Mononuclear cell (primary cell): ENCODE measurements around the gene RFTN1. TPM values are rescaled to one million over a fixed set of nuclear protein-coding genes. Genes with fewer than 3 reads are reported as not detected.

ENCODE experiments used
- H3K27me3 ChIP-seq: 2 replicates; pipeline ENCODE4 v1.6.0; 2011; ENCODE audit warnings: low read length, control low read depth; ENCODE audit not compliant: insufficient read depth
- H3K4me1 ChIP-seq: 2 replicates; pipeline ENCODE4 v1.5.1; 2011; ENCODE audit warnings: mild to moderate bottlenecking, low read length, control low read depth; ENCODE audit not compliant: insufficient read depth
- H3K4me3 ChIP-seq: 2 replicates; pipeline ENCODE4 v1.5.1; 2011; ENCODE audit warnings: mild to moderate bottlenecking, low read length, moderate library complexity
- H3K9me3 ChIP-seq: 2 replicates; pipeline ENCODE4 v1.5.1; 2011; ENCODE audit warnings: low read depth, mild to moderate bottlenecking, control low read depth, low read length
- total RNA-seq: library from RNA; depleted of rRNA; stranded (reverse); fragments of >200 nt; gene quantifications from one replicate; pipeline ENCODE4 v1.2.3, GENCODE V29; 2012

The RFTN1 gene
- total RNA-seq, 1 donor: 50.4 TPM

DNA sequence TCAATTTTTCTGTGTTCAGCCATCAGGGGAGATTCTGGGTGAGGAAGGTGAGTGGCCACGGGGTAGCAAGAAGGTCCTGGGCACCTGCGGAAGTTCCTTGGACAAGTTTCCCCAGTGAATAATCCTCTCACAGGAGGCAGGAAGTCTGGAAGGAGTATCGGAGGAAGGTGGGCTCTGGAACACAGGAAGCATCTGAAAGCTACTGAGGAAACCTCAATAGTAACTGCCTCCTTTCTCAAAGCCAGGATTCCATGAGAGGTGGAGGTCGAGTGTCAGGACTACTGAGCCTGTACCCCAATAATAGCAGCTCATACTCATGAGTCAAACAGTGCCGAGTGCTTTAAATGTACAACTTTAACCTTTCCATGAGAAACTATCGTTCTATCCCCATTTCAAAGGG, 137.6 kb downstream of the RFTN1 start:
- Histone ChIP-seq H3K27me3 (no peaks in the 10 kb centered on the region), H3K4me1 (peaks cover 81% of the 10 kb centered on the region), H3K4me3 (no peak overlapping the region), H3K9me3 (no peaks in the 10 kb centered on the region)

DNA sequence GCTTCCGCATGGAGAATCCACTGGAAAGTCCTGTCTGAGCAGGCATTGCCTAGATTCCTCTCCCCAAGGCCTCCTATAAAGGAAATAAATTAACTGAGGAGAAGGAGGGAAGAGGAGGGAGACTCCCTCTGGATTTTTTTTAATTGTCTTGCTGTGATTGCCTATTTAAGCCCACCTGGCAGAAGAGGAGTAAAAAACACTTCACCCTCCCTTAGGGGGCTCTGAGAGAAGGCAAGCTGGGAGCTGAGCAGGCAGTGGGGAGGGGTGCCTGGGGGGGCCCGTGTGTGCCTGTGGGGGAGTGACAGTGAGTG, 138.6 kb downstream of the RFTN1 start:
- Histone ChIP-seq H3K9me3 (no peaks in the 10 kb centered on the region), H3K27me3 (no peaks in the 10 kb centered on the region), H3K4me1 (peaks cover 83% of the 10 kb centered on the region), H3K4me3 (no peak overlapping the region)

DNA sequence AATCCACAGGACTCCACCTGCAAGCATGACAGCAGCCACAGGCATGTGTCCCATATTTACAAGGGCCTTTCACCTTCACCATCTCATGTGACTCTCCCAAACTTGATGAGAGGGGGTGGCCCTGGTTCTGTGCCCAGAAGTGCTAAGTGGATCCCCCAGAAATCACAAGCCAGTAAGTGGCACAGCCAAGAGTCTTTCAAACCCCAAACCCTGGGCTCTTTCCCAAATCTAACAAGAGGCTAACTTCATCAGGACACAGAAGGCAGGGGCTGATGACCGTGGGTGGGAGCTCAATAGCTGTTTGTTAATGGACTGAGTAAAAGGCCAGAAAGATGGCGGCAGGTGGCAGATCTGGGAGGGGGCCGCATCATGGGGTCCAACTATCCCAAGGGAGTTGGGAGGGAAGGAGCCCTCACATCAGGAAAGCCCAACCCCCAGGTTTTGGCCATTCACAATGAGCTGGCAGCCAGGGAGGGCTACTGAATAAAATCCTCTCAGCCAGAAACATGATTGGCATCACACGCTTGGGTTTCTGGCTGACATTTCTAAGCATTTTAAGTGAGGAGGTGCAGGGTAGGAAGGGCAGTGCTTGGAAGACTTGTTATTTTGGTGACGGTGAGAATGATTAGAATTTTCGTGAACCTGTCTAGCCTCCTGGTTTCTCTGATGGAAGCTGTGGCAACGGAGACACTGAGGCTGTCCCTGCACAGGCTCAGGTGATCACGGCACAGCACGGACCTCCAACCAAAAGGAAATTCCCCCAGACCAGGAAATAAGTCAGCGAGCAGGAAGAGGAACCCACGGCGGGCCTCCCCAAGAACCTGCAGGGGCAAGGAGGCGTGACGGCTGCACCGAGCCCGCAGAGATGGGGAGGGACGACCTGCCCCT, 139.2 kb downstream of the RFTN1 start:
- no peak overlapping the region for H3K4me3 ChIP-seq

DNA sequence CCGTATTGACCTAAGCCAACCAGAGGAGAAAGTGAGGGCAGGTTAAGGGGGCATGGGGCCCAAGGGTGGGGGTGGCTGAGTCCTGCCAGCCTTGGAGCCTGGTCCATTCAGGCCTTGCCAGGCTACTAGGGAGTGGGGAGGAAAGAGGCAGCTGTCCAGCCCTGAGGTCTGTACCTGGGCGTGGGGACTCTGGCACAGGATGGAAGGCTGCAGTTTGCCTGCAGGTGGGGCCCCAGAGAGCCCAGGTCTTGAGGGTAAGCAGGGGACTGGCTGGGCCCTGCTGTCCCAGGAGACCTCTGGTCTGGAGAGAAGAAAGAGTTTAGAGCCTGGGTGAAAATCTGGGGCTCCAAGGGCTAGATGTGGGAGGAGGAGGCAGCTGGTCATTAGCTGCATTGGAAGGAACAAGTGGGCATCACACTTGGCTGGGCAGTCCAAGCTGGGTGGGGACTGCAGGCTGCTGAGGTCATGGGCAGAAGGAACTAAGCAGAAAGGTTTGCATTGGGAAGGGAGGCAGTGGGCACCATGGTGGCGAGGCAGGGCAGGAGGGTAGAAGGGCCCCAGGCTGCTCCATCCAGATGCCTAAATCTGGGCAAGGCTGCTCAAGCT, 140.1 kb downstream of the RFTN1 start:
- no peaks in the 10 kb centered on the region for H3K9me3 ChIP-seq
- H3K4me1 ChIP-seq: peaks cover 75% of the 10 kb centered on the region
- no peaks in the 10 kb centered on the region for H3K27me3 ChIP-seq
- H3K4me3 ChIP-seq: no peak overlapping the region

More for the DNA sequence above, 139.2 kb downstream of the RFTN1 start:
- Histone ChIP-seq H3K9me3 (no peaks in the 10 kb centered on the region), H3K27me3 (no peaks in the 10 kb centered on the region), H3K4me1 (peaks cover 83% of the 10 kb centered on the region)

DNA sequence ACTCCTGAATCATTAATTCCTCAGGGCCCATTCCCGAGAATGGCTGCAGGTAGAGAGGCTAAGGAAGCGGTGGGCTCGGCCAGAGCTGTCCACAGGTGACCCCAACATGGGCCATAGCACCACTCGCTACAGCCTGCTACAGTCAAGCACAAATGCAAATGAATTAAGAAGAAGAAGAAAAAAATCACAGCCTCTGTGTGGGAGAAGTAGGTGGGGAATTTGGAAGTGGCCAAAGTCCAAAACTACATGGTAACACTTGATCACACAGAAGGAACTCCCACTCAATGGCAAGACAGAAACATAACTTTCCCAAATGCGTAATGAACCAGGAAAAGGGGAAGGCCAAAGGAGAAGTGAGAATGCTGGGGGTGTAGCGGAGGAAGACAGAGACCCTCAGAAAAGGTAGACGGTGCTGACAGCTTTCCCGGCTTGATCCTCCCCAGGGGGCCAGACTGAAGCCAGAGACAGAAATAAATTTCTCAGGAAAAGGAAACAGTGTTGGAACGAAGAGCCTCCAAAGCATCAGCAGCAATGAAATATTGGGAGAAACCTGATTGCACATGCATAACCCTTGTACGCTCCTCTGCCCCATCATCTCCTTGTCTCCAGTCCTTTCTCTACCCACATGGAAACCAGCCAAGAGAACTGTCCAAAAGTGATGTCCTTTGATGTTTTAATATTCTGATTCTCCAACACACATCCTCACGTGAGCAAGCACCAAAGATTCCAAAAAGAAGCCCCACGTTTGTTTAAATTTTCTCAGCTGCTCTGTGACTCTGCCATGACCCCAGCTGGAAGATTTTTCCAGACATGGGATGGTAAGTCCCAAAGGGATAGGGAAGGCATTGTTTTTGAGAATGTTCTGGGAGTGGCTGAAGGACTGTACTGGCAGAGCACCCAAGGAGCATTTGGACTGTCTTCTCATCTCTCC, 140.9 kb downstream of the RFTN1 start:
- H3K27me3 ChIP-seq: no peaks in the 10 kb centered on the region
- no peak overlapping the region for H3K4me3 ChIP-seq
- H3K4me1 ChIP-seq: peaks cover 68% of the 10 kb centered on the region

DNA sequence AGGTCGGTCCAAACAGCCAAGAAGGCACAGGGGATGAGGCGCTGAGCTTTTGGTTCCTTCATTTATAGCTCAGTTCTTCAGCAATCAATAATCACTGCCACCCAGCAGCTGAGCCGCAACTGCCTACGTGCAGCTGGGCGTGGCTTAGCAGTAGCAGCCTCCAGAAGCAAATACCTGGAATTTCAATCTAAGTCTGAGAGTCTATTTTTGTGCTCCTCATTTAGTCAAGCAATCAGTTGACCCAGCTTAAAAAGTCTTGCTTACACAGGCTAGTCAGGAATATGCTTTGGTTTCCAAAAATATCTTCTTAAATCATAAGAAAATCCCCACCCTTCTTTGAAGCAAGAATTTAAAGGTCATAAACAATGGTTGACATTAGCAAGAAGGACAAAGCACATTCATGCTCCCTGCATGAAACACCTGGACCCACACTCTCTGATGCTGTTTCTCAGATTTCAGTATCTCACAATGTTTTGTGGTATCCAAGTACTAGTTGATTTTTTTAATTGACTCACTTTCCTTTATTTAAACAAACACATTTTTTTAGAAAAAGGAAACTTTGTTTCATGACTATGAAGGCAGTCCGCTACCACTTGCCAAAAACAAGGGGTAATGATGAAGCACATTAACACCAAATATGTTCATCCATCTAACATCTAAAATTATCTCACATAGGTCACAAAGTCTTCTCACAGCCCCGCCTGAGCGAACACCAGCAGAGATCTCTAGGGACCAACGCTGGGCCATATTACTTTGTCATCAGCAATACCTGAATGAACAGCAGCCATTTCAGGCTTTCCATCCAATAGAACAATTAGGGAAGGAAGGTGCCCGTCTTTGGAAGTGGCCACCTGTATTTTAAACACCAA, 142.4 kb downstream of the RFTN1 start:
- Histone ChIP-seq H3K4me3 (no peak overlapping the region), H3K9me3 (no peaks in the 10 kb centered on the region), H3K4me1 (peaks cover 54% of the 10 kb centered on the region)

More for the DNA sequence above, 140.9 kb downstream of the RFTN1 start:
- no peaks in the 10 kb centered on the region for H3K9me3 ChIP-seq

DNA sequence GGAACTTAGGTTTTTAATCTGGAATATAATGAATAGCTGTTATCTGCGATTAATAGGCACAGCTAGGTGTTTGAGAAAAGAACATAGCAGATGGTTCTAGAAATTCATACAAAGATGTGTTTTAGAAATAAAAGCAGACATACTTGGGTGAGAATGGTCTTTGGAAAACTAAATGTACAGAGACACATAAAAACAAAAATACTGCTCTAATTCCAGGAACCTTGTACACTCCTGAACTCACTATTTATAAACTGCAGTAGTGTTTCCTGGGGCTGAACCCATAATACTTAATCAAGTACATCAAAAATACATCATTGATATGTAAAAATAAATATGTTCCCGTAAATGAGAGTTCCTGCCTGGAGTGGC, 143.0 kb downstream of the RFTN1 start:
- Histone ChIP-seq H3K9me3 (no peaks in the 10 kb centered on the region), H3K27me3 (no peaks in the 10 kb centered on the region), H3K4me3 (no peak overlapping the region), H3K4me1 (peaks cover 53% of the 10 kb centered on the region)

More for the DNA sequence above, 142.4 kb downstream of the RFTN1 start:
- H3K27me3 ChIP-seq: no peaks in the 10 kb centered on the region

DNA sequence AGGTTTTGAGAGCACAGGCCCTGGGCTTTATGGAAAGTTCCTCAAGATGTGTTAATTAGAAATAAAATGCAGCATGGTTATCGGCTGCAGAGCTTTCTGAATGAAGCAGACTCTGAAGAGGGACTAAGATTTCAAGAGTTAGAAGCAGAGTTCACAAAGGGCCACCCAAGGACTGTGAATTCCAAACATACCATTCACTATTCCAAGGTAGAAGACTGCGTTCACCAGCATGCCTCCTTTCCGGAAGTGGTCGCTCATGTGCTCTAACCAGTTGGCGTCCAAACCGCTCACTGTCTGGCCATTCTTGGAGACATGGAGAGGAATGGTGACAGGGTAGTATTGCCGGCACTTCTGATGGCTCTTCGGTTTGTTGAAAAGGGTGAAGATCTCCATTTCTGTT, 143.6 kb downstream of the RFTN1 start:
- H3K4me3 ChIP-seq: no peak overlapping the region
- H3K4me1 ChIP-seq: peaks cover 47% of the 10 kb centered on the region
- H3K27me3 ChIP-seq: no peaks in the 10 kb centered on the region
- no peaks in the 10 kb centered on the region for H3K9me3 ChIP-seq

DNA sequence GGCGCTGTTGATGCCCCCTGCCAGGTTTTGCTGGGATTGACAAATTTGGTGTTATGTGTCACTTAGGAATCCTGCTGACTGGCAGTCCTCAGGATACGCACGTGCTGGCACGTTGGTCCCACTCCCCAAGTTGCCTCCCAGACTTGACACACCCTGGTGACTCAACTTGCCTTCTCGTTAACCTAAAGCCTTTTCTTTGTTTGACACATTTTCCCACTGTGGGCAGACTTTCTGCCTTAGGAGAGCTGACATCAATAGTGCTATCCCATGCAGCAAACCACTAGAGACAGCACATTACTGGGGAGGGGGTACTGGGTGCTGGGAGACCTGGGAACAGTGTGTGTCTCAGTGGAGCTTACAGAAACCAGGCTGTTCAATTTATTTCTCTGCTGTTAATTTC, 144.2 kb downstream of the RFTN1 start:
- no peak overlapping the region for H3K4me3 ChIP-seq
- H3K9me3 ChIP-seq: no peaks in the 10 kb centered on the region
- peaks cover 42% of the 10 kb centered on the region for H3K4me1 ChIP-seq
- H3K27me3 ChIP-seq: no peaks in the 10 kb centered on the region

DNA sequence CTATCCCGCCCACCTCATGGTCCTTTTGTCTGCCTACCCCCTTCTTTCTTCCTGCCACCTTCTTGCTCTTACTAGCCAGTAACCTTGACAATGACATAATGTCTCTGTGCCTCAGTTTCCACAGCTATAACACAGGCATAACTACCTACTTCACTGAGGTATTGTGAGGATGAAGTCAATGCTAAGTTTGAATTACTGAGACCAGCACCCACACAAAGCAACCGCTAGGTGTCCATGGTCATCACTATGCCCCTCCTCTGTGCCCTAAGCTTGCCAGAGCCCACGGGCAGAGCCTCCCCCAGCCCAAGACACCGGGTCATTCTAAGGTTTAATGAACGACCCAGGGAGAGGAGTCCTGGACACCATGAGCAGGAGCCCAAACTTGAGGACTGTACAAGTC, 146.9 kb downstream of the RFTN1 start:
- peaks cover 20% of the 10 kb centered on the region for H3K4me1 ChIP-seq
- no peaks in the 10 kb centered on the region for H3K9me3 ChIP-seq
- no peak overlapping the region for H3K4me3 ChIP-seq
- H3K27me3 ChIP-seq: no peaks in the 10 kb centered on the region

DNA sequence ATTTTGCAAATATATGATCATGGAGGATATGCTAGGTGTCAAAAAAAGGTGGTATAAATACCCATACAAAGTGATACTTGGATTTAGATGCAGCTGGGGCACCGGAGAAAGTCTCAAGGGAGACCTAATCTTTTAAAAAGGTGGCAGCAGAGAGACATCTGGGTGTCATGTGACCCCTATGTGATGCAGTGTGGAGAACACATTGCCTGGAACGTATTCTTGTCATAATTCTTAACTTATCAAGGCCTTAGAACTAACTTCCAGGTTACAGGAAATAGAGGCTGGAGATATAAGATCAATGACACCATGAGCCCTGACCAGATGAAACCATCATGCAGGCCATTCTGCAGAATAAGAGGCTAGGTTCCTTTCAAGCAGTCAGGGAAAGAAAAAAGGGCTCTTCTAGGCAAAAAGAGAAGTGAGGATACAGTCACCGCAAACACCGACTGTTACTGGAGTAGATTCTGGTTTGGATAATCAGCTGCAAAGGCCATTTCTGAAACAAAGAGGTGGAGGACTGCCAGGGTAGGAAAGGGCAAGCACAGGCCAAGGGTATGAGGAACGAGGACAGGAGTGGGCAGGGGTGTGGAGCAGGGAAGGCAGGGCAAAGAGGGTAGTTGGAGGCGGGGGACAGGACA, 147.9 kb downstream of the RFTN1 start:
- Histone ChIP-seq H3K4me3 (no peak overlapping the region), H3K27me3 (no peaks in the 10 kb centered on the region), H3K9me3 (no peaks in the 10 kb centered on the region), H3K4me1 (peaks cover 12% of the 10 kb centered on the region)

DNA sequence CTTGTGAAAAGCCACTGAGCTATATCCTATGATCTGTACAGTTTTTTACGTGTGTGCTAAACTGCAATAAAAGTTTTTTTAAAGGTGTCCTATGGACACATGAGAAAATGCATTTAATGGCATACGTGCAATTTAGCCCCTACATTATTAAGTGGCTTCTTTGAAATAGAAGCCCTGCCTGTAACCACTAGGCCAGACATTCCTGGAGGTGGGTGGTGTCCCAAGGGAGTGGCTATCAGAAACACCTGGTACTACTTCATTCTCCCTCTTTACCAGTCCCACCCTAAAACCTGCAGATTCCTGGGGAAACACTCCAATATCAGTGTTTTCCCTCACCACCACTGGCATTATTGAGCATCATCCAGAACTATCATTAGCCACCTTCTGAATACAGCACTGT, 148.5 kb downstream of the RFTN1 start:
- Histone ChIP-seq H3K27me3 (no peaks in the 10 kb centered on the region), H3K4me1 (peaks cover 8% of the 10 kb centered on the region), H3K9me3 (no peaks in the 10 kb centered on the region), H3K4me3 (no peak overlapping the region)

DNA sequence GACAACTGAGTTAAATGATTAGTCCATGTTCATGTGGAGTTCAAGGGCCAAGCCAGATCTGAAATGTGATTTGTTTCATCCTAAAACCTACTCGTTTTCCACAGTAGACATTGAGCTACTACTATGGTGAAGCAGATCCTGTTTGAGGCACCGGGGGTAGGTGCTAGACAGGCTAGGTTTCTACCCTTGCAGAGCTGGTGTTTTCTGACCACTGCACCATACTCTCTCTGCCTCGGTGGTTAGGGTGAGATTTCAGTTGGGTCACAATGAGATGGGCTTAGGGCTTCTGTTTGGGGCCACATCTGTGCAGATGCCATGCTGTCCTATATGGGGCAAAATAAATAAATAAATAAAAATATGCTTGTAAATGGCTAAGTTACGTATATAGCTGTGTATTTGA, 149.2 kb downstream of the RFTN1 start:
- H3K4me1 ChIP-seq: peaks cover 9% of the 10 kb centered on the region
- no peak overlapping the region for H3K4me3 ChIP-seq
- no peaks in the 10 kb centered on the region for H3K9me3 ChIP-seq
- no peaks in the 10 kb centered on the region for H3K27me3 ChIP-seq

DNA sequence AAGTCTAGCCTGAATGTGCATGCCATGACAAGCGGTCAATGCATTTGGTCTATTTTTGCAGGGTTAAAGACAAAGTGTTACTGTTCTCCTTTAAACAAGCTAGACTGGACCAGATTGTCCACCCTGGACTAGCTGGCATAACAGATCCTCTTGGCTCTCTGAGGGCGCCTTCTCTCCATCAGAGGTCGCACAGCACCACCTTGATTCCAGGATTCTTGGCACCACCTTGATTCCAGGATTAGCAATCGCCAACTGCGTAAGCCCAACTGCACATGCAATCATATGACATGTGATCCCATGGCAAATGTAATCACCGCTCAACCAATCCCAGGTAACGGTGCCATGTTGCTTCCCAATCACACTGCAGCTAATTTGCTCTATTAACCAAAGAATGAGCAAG, 149.9 kb downstream of the RFTN1 start:
- no peak overlapping the region for H3K4me3 ChIP-seq
- H3K4me1 ChIP-seq: peaks cover 12% of the 10 kb centered on the region
- H3K27me3 ChIP-seq: no peaks in the 10 kb centered on the region
- no peaks in the 10 kb centered on the region for H3K9me3 ChIP-seq
